ENCODE data around the gene LAX1.

DNA sequence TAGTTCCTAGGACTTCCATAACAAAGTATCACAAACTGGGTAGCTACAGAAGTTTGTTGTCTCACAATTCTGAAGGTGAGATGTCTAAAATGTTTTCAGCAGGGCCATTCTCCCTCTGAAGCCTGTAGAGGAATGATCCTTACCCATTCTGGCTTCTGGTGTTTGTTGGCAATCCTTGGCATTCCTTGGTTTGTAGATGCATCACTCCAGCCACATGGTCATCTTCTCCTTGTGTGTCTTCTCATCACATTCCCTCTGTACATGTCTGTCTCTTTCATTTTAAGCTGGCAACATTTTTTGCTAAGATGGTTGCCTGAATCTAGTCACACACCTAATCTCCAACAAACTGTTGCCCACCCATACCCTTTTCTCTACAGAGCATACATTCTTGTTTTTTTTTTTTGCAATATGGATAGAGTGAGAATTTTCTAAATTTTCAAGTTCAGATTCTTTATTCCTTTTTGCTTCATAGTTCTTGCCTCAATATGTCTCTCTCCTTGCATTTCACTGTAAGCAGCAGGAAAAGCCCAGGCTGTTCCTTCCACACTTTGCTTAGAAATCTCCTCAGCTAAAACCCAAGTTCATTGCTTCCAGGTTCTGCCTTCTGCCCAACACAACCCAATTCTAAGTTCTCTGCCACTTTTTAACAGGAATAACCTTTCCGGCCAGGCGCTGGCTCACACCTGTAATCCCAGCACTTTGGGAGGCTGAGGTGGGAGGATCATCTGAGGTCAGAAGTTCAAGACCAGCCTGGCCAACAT, 48.8 kb downstream of the LAX1 start:
- TF ChIP-seq, protein P1, sequence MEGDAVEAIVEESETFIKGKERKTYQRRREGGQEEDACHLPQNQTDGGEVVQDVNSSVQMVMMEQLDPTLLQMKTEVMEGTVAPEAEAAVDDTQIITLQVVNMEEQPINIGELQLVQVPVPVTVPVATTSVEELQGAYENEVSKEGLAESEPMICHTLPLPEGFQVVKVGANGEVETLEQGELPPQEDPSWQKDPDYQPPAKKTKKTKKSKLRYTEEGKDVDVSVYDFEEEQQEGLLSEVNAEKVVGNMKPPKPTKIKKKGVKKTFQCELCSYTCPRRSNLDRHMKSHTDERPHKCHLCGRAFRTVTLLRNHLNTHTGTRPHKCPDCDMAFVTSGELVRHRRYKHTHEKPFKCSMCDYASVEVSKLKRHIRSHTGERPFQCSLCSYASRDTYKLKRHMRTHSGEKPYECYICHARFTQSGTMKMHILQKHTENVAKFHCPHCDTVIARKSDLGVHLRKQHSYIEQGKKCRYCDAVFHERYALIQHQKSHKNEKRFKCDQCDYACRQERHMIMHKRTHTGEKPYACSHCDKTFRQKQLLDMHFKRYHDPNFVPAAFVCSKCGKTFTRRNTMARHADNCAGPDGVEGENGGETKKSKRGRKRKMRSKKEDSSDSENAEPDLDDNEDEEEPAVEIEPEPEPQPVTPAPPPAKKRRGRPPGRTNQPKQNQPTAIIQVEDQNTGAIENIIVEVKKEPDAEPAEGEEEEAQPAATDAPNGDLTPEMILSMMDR (IDR thresholded peaks at IDR 0.05): no peak
- TF ChIP-seq POLR2AphosphoS5 (IDR thresholded peaks at IDR 0.05): no peak
